ENCODE data around the gene PNMA1. TPM values are rescaled to one million over a fixed set of nuclear protein-coding genes. Genes with fewer than 3 reads are reported as not detected.

The PNMA1 gene
- total and polyA plus RNA-seq, 2 of the 13 experiments (the other 11 are each of a cell fraction or from before 2014, with no cell fraction given) = 7.0 to 8.3 TPM

GRCh38 chr14:73695997-73696396, 18.2 kb downstream of the PNMA1 start (continued):
- no peak for TF ChIP-seq TFAP4 (IDR thresholded peaks at IDR 0.05; ENCODE audit: borderline replicate concordance, low read depth)
- no peak for TF ChIP-seq ZNF350 (CRISPR knock-in tag; IDR thresholded peaks at IDR 0.05; ENCODE audit: borderline replicate concordance, low read depth)
- no peak for TF ChIP-seq ARID5B (CRISPR knock-in tag; IDR thresholded peaks at IDR 0.05)
- no peak for TF ChIP-seq RXRB (CRISPR knock-in tag; IDR thresholded peaks at IDR 0.05; ENCODE audit: borderline replicate concordance)
- no peak for TF ChIP-seq FOXJ3 (CRISPR knock-in tag; IDR thresholded peaks at IDR 0.05; ENCODE audit: borderline replicate concordance)
- TF ChIP-seq HNF1B (CRISPR knock-in tag; IDR thresholded peaks at IDR 0.05) = no peak

GRCh38 chr14:73695082-73695481, 19.1 kb downstream of the PNMA1 start:
- BruUV-seq (replicated peaks) = no TSS peak
- ChIA-PET CTCF (ENCODE audit: low intra/inter-chr PET ratio, low total read pairs) (no interaction called here), POLR2A (interaction anchor here (0.9 kb wide), 1 partner anchor 191 kb away, joined by 3 read pairs; the partner anchor contains the start of gene ZNF410)
- intact Hi-C loops (cut with micrococcal nuclease; ENCODE audit: unreplicated experiment) (no loop called here), in situ Hi-C loops (cut with HindIII; ENCODE audit: extremely low pct_ligation_motif_present, low pct_unique_long_range_greater_than_20kb) (no loop called here)
- Histone ChIP-seq H3K27ac (ENCODE audit: extremely low read length, insufficient read depth, low read length) (no peak overlapping the region), H4K20me1 (ENCODE audit: insufficient read depth, low read length) (no peaks in the 10 kb centered on the region), H3K79me2 (ENCODE audit: insufficient read depth, low read length) (no peaks in the 10 kb centered on the region), H3K4me1 (ENCODE audit: insufficient read depth, low read length) (peaks cover 4% of the 10 kb centered on the region), H3K27me3 (ENCODE audit: control insufficient read depth in 1 of 2, insufficient read depth in 2 of 2, low read length in 2 of 2) (no peaks in the 10 kb centered on the region), H3K36me3 (replicated peaks in 1 of 2; ENCODE audit: control insufficient read depth in 1 of 2, insufficient read depth in 2 of 2, low read length in 2 of 2) (peaks cover 0 to 2% of the 10 kb centered on the region in 2 experiments; a peak in 1 of 5 replicates), H3K9ac (ENCODE audit: insufficient read depth, low read depth, low read length) (no peak overlapping the region), H3K4me3 (replicated peaks in 1 of 3; ENCODE audit: insufficient read depth in 1 of 3, low read depth in 2 of 3, low read length in 3 of 3) (no peak overlapping the region), H3K9me3 (ENCODE audit: low read length) (no peaks in the 10 kb centered on the region), H3K4me2 (ENCODE audit: low read depth, low read length) (no peak overlapping the region), H2AFZ (ENCODE audit: low read length) (no peak overlapping the region)
- ATAC-seq (no peak), DNase-seq (ENCODE audit: low spot score) (no peak), FAIRE-seq (no peak)
- TF ChIP-seq ZNF501 (CRISPR knock-in tag; IDR thresholded peaks at IDR 0.05) (no peak), ZNF460 (CRISPR knock-in tag; IDR thresholded peaks at IDR 0.05; ENCODE audit: borderline replicate concordance) (no peak), ZNF121 (CRISPR knock-in tag; IDR thresholded peaks at IDR 0.05) (0 out of 2 replicates have a peak, but pooled peaks have one; percentile 38)
- 98% methylated on average over 2 of the region's 2 CpGs for WGBS (ENCODE audit: low lambda C conversion rate)

Data from HepG2 (cell line).